PC-3 (cell line): ENCODE data around the gene SMIM38.

Experiments used
- EZH2 ChIP-seq: fragments of 300-600 bp; sonication (generic); IDR thresholded peaks from one replicate; pipeline ENCODE4 v1.6.1; 2017; ENCODE audit warnings: antibody characterized with exemption, mild to moderate bottlenecking, low read length; ENCODE audit not compliant: unreplicated experiment
- EZH2phosphoT487 ChIP-seq: fragments of 300-600 bp; sonication (generic); IDR thresholded peaks from 2 replicates; pipeline ENCODE4 v1.6.1; 2018; ENCODE audit warnings: mild to moderate bottlenecking, antibody characterized with exemption, low read length, borderline replicate concordance
- TF ChIP-seq, protein P1 (sequence below): fragments of 300-600 bp; sonication (generic); conservative IDR thresholded peaks from 2 replicates; pipeline ENCODE4 v1.5.1; 2017; ENCODE audit warnings: antibody characterized with exemption, low read depth, mild to moderate bottlenecking, low read length

DNA sequence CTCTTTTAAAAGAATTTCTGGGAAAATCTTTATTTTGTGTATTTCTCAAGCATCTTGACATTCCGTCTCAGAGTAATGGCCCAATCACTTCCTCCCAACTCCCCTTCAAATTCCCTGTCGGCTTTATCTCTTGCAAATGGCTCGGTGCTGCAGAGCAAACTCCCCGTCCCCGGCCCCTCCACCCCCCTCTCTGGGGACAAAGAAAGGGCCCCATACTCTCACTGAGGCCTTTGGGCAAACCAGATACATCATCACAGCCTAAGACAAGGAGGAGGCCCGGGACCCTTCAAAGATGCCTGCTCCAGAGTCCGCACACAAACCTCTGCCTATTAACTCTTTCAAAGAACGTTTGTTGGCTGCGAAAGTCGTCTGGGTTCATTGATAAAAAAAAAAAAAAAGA is 3.9 kb upstream of the SMIM38 start:
- TF ChIP-seq, protein P1, sequence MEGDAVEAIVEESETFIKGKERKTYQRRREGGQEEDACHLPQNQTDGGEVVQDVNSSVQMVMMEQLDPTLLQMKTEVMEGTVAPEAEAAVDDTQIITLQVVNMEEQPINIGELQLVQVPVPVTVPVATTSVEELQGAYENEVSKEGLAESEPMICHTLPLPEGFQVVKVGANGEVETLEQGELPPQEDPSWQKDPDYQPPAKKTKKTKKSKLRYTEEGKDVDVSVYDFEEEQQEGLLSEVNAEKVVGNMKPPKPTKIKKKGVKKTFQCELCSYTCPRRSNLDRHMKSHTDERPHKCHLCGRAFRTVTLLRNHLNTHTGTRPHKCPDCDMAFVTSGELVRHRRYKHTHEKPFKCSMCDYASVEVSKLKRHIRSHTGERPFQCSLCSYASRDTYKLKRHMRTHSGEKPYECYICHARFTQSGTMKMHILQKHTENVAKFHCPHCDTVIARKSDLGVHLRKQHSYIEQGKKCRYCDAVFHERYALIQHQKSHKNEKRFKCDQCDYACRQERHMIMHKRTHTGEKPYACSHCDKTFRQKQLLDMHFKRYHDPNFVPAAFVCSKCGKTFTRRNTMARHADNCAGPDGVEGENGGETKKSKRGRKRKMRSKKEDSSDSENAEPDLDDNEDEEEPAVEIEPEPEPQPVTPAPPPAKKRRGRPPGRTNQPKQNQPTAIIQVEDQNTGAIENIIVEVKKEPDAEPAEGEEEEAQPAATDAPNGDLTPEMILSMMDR: no peak
- TF ChIP-seq EZH2 (no peak), EZH2phosphoT487 (no peak)
